K562 (cell line): Measurements from ENCODE around the gene ADIPOR2. TPM values are rescaled to one million over a fixed set of nuclear protein-coding genes. Genes with fewer than 3 reads are reported as not detected.

ENCODE experiments used
- ARID1B ChIP-seq: fragments of 450-650 bp; IDR thresholded peaks from 2 replicates; pipeline ENCODE4 v1.6.1; 2016; ENCODE audit warnings: antibody characterized with exemption, mild to moderate bottlenecking, inconsistent platforms
- CBFA2T3 ChIP-seq: fragments of 450-650 bp; IDR thresholded peaks from 2 replicates; pipeline ENCODE4 v1.6.1; 2017
- CEBPB ChIP-seq: fragments of 450-650 bp; IDR thresholded peaks from 2 replicates; pipeline ENCODE4 v1.6.1; 2016; ENCODE audit warnings: missing genetic modification characterization, missing compliant biosample characterization
- CEBPG ChIP-seq, 3 experiments: fragments of 200-800 bp in 1 of 3; sonication (Bioruptor generic) in 1 of 3; sonication (generic) in 1 of 3; formaldehyde crosslinking in 1 of 3; IDR thresholded peaks in 2 of 3; conservative IDR thresholded peaks in 1 of 3; 2 replicates each; pipeline versions ENCODE4 v1.6.1 to v1.8.0; 2016 to 2022; ENCODE audit warnings: missing compliant biosample characterization in 2 of 3, missing genetic modification characterization in 2 of 3, mild to moderate bottlenecking in 1 of 3, missing genetic modification reagents in 1 of 3
- CHD1 ChIP-seq: fragments of 200-600 bp; sonication (generic); IDR thresholded peaks from one replicate; pipeline ENCODE4 v1.6.1; 2012; ENCODE audit warnings: mild to moderate bottlenecking, moderate library complexity, low read length, inconsistent platforms
- E2F5 ChIP-seq: sonication (generic); formaldehyde crosslinking; IDR thresholded peaks from 2 replicates; pipeline ENCODE4 v1.8.0; 2022; ENCODE audit warnings: mild to moderate bottlenecking, missing genetic modification reagents
- FOXA3 ChIP-seq, 2 experiments: fragments of 450-650 bp in 1 of 2; sonication (generic) in 1 of 2; formaldehyde crosslinking; IDR thresholded peaks in 1 of 2; conservative IDR thresholded peaks in 1 of 2; 2 replicates each; pipeline versions ENCODE4 v1.4.0 to v1.8.0; 2020 to 2022; ENCODE audit warnings: mild to moderate bottlenecking in 2 of 2, missing genetic modification reagents in 1 of 2
- GABPA ChIP-seq: fragments of 200-800 bp; sonication (Bioruptor generic); conservative IDR thresholded peaks from 2 replicates; pipeline ENCODE4 v1.6.1; 2016; ENCODE audit warnings: low read depth, missing genetic modification characterization, missing compliant biosample characterization
- GABPB1 ChIP-seq: sonication (generic); formaldehyde crosslinking; IDR thresholded peaks from 2 replicates; pipeline ENCODE4 v1.8.0; 2022; ENCODE audit warnings: mild to moderate bottlenecking, missing genetic modification reagents
- HINFP ChIP-seq: fragments of 450-650 bp; conservative IDR thresholded peaks from 2 replicates; pipeline ENCODE4 v1.6.1; 2016; ENCODE audit warnings: missing genetic modification characterization, low read depth, mild to moderate bottlenecking, control low read depth, missing compliant biosample characterization
- NFE2 ChIP-seq: IDR thresholded peaks from 2 replicates; pipeline ENCODE4 v1.6.1; 2014; ENCODE audit warnings: antibody characterized with exemption, low read depth
- NFYB ChIP-seq: IDR thresholded peaks from 2 replicates; pipeline ENCODE4 v1.6.1; 2011; ENCODE audit warnings: mild to moderate bottlenecking, moderate library complexity; ENCODE audit not compliant: insufficient read length; ENCODE audit errors: extremely low read depth
- NR2C1 ChIP-seq, 2 experiments: fragments of 450-650 bp; IDR thresholded peaks; 2 replicates each; pipeline ENCODE4 v1.6.1; 2017; ENCODE audit warnings: mild to moderate bottlenecking in 2 of 2, antibody characterized with exemption in 1 of 2, inconsistent platforms in 1 of 2, missing compliant biosample characterization in 1 of 2, missing genetic modification characterization in 1 of 2
- POLR2AphosphoS5 ChIP-seq: IDR thresholded peaks from 2 replicates; pipeline ENCODE4 v1.6.1; 2011; ENCODE audit warnings: mild to moderate bottlenecking, low read depth, low read length, moderate library complexity; ENCODE audit not compliant: control insufficient read depth, insufficient read depth
- SMAD4 ChIP-seq: fragments of 250-450 bp; sonication (Bioruptor Pico); conservative IDR thresholded peaks from 2 replicates; pipeline ENCODE4 v1.8.0; 2021; ENCODE audit warnings: inconsistent platforms, mild to moderate bottlenecking, moderate library complexity
- SOX6 ChIP-seq: fragments of 450-650 bp; IDR thresholded peaks from 2 replicates; pipeline ENCODE4 v1.6.1; 2014; ENCODE audit warnings: mild to moderate bottlenecking
- TBL1XR1 ChIP-seq, 2 experiments: IDR thresholded peaks; 2 replicates each; pipeline ENCODE4 v1.6.1; 2012; ENCODE audit warnings: improper control_type of control experiment in 2 of 2, low read length in 2 of 2, mild to moderate bottlenecking in 1 of 2
- VEZF1 ChIP-seq: fragments of 200-800 bp; sonication (Bioruptor generic); IDR thresholded peaks from 2 replicates; pipeline ENCODE4 v1.6.1; 2017; ENCODE audit warnings: missing genetic modification characterization, missing compliant biosample characterization
- ZNF140 ChIP-seq: fragments of 250-450 bp; sonication (Bioruptor Pico); IDR thresholded peaks from 2 replicates; pipeline ENCODE4 v1.8.0; 2021; ENCODE audit warnings: moderate library complexity, mild to moderate bottlenecking, inconsistent platforms
- ZNF551 ChIP-seq: fragments of 250-450 bp; sonication (Bioruptor Pico); IDR thresholded peaks from 2 replicates; pipeline ENCODE4 v1.5.0; 2021; ENCODE audit warnings: mild to moderate bottlenecking, moderate library complexity
- ZNF644 ChIP-seq: fragments of 200-800 bp; sonication (Bioruptor generic); IDR thresholded peaks from 2 replicates; pipeline ENCODE4 v1.6.1; 2016; ENCODE audit warnings: low read depth, missing genetic modification characterization, missing compliant biosample characterization
- ZSCAN32 ChIP-seq: fragments of 450-650 bp; formaldehyde crosslinking; IDR thresholded peaks from 2 replicates; pipeline ENCODE4 v1.4.0; 2020; ENCODE audit warnings: mild to moderate bottlenecking, moderate library complexity
- polyA plus RNA-seq, 8 experiments: library from polyadenylated mRNA; depleted of rRNA in 4 of 8; stranded (reverse) in 5 of 8; unstranded in 3 of 8; fragments of >200 nt; fragmentation: Nextera tagmentation in 2 of 8; fragmentation: Illumina TruSeq in 1 of 8; extraction: Ambion mirVana in 2 of 8; extraction: Trizol in 1 of 8; gene quantifications; 2 replicates each; pipeline versions ENCODE4 v1.2.1 to v1.2.3, GENCODE V29; 2011 to 2014; ENCODE audit warnings: inconsistent platforms in 1 of 8, missing spikeins in 1 of 8
- total RNA-seq, 7 experiments: library from RNA; depleted of rRNA in 6 of 7; stranded (reverse); fragments of >200 nt in 6 of 7; fragmentation: Illumina TruSeq in 2 of 7; extraction: Trizol in 2 of 7; gene quantifications; 2 replicates each; pipeline versions ENCODE4 v1.2.1 to v1.2.3, GENCODE V29; 2011 to 2021; ENCODE audit warnings: low replicate concordance in 1 of 7
- TF ChIP-seq, protein P1 (sequence below): fragments of 250-450 bp; sonication (Bioruptor Pico); IDR thresholded peaks from 2 replicates; pipeline ENCODE4 v1.8.0; 2022; ENCODE audit warnings: moderate library complexity, mild to moderate bottlenecking, inconsistent platforms

The ADIPOR2 gene
- total and polyA plus RNA-seq, 9 of the 15 experiments (the other 6 are each of a cell fraction or from before 2014, with no cell fraction given), result 10.9 to 63.5 (median 46.0) TPM

- TF ChIP-seq ZNF644 (tag) (peak; percentile 67; the same call in 1 of the 2 replicates), SOX6 (0 out of 2 replicates have a peak, but pooled peaks have one; percentile 12), CEBPG (CRISPR knock-in tag; IDR thresholded peaks at IDR 0.05) (peak; percentile 93), CEBPG (tag; conservative IDR thresholded peaks at IDR 0.05 in 1 of 2, IDR thresholded peaks at IDR 0.05 in 1 of 2) (peak; percentile 89 to 91), POLR2AphosphoS5 (no peak), E2F5 (CRISPR knock-in tag) (no peak), CHD1 (no peak), NR2C1 (IDR thresholded peaks at IDR 0.05) (peak; percentile 87), NR2C1 (tag; IDR thresholded peaks at IDR 0.05) (peak; percentile 95), ARID1B (peak; percentile 82), TBL1XR1 (IDR thresholded peaks at IDR 0.05; ENCODE audit: low read length in 2 of 2) (peak in 1 of 2 experiments; percentile 37; a peak in 1 of 4 replicates), CBFA2T3 (peak; percentile 79), HINFP (no peak), GABPB1 (CRISPR knock-in tag) (peak; percentile 44; the same call in 1 of the 2 replicates), ZSCAN32 (CRISPR knock-in tag) (no peak), FOXA3 (CRISPR knock-in tag; conservative IDR thresholded peaks at IDR 0.05 in 1 of 2, IDR thresholded peaks at IDR 0.05 in 1 of 2) (no peak), CEBPB (tag) (peak; percentile 92), ZNF551 (no peak), NFE2 (peak; percentile 48; the same call in 1 of the 2 replicates), GABPA (tag) (peak; percentile 58), NFYB (no peak), SMAD4 (CRISPR knock-in tag) (peak; percentile 76), VEZF1 (CRISPR knock-in tag) (peak; percentile 11; the same call in 1 of the 2 replicates), ZNF140 (CRISPR knock-in tag) (no peak)
- TF ChIP-seq, protein P1, sequence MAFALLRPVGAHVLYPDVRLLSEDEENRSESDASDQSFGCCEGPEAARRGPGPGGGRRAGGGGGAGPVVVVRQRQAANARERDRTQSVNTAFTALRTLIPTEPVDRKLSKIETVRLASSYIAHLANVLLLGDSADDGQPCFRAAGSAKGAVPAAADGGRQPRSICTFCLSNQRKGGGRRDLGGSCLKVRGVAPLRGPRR (CRISPR knock-in tag), result no peak
Measured at GRCh38 chr12:1812650-1813302, 121.9 kb downstream of the ADIPOR2 start (continued).
